ENCODE measurements around the gene LITAF. TPM values are rescaled to one million over a fixed set of nuclear protein-coding genes. Genes with fewer than 3 reads are reported as not detected.

LITAF gene
- total RNA-seq, 4 donors from 2014 or later, result 59.7 to 93.5 (median 64.8) TPM

DNA sequence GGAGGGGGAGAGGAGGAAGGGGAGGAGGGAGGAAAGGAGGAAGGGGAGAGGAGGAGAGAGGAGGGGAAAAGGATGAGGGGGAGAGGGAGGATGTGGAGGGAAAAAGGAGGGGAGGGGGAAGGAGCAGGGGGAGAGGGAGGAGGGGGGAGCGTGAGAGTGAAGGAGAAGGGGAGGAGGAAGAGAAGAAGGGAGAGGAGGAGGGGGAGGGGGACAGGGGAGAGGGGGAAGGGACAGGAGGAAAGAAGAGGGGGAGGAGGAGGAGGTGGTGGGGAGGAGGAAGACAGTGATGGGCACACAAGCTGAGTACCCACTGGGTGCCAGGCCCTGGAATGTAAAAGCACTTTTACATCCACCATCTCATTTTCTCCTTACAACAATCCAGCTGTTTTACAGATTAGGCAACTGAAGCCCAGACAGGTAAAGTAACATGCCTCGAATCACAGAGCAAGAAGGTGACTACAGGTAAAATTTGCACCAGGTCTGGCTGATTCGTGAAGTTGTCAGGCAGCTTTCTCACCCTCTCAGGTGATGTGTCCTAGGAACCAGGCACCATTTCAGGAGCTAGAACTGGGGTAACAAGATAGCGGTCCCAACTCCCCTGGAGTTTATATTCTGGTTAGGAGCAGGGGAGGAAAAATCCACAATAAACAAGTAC is 10.0 kb upstream of the LITAF start:
- TF ChIP-seq, protein P1, sequence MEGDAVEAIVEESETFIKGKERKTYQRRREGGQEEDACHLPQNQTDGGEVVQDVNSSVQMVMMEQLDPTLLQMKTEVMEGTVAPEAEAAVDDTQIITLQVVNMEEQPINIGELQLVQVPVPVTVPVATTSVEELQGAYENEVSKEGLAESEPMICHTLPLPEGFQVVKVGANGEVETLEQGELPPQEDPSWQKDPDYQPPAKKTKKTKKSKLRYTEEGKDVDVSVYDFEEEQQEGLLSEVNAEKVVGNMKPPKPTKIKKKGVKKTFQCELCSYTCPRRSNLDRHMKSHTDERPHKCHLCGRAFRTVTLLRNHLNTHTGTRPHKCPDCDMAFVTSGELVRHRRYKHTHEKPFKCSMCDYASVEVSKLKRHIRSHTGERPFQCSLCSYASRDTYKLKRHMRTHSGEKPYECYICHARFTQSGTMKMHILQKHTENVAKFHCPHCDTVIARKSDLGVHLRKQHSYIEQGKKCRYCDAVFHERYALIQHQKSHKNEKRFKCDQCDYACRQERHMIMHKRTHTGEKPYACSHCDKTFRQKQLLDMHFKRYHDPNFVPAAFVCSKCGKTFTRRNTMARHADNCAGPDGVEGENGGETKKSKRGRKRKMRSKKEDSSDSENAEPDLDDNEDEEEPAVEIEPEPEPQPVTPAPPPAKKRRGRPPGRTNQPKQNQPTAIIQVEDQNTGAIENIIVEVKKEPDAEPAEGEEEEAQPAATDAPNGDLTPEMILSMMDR (IDR thresholded peaks at IDR 0.05; ENCODE audit: low read depth), result no peak

DNA sequence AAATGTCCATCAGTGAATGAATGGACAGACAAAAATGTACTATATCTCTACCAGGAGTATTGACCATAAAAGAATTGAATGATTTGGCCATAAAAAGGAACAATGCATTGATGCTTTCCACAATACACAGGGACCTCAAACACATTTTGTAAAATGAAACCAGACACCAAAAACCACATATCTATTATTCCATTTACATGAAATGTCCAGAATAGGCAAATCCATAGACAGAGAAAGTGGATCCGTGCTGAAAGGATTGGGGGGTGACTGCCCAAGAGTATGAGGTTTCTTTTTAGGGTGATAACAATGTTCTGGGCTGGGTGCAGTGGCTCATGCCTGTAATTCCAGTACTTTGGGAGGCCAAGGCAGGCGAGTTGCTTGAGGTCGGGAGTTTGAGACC is 6.9 kb upstream of the LITAF start:
- TF ChIP-seq, protein P1 (IDR thresholded peaks at IDR 0.05; ENCODE audit: low read depth), result no peak

DNA sequence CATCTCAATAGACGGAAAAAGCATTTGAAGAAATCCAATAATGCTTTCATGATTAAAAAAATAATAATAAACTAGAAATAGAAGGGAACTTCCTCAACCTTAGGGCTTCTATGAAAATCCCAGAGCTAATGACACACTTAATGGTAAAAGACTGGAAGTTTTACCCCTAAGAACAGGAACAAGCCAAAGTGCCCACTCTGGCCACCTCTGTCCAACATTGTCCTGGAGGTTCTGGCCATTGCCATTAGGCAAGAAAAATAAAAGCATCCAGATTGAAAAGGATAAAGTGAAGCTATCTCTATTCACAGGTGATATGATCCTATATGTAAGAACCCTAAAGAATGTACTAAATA is 2.5 kb upstream of the LITAF start:
- TF ChIP-seq, protein P1 (IDR thresholded peaks at IDR 0.05; ENCODE audit: low read depth), result no peak

DNA sequence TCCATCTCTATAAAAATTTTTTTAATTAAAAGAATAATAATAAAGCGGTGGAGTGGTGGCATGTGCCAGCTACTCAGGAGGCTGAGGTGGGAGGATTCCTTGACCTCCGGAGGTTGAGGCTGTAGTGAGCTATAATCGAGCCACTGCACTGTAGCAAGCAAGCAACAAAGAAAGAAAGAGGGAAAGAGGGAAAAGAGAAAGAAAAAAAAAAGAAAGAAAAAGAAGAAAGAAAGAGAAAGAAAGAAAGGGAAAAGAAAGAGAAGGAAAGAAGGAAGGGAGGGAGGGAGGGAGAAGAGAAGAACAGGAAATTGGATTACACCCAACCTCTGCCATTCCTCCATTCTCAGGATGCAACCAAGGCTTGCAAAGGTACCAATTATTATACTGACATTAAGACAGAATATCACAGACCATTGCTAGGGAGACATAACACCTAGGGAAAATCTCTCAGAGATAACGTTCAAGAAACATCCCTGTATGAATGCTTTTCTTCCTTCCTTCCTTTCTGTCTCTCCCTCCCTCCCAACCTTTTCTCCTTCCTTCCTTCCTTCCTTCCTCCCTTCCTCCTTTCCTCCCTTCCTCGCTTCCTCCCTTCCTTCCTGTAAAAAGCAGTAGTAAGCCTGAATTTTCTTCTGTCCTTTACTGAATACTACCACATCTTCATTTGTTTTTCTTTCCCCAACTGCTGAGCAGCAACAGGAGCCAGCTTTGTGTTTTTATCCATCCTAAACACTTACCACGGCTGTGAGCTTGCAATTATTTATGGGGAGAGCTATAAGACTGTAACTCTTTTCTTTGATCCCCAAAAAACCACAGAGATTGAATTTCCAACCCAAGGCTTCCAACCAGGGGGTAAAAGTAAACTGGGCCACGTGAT is 1.8 kb upstream of the LITAF start:
- TF ChIP-seq, protein P1 (IDR thresholded peaks at IDR 0.05; ENCODE audit: low read depth), result no peak

DNA sequence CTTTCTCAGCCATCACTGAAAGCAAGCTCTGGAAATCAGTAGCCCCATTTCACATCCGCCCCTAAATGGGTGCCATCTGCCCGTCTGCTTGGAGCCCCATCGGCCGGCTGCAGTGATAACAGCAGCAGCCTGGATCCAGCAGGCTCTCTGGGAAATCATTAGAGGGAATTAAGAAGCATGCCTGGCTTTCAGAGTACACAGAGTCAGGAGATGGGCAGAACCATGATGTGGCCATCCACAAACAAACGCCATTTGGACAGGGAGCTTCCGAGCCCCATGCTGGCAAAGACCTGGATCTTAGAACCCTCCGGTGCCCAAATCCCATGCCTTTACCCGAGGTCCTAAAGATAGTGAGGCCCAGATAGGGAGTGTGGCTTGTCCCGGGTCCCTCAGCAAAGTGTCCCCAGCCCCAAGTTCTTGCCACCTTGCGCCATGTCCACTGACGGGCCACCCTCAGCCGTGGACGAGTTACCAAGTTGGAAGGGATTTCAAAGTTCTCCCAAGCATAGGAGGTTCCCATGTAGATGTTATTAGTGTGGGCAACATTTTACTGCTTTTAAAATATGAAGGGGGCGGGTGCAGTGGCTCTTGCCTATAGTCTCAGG is 1.0 kb upstream of the LITAF start:
- TF ChIP-seq, protein P1 (IDR thresholded peaks at IDR 0.05; ENCODE audit: low read depth), result no peak

DNA sequence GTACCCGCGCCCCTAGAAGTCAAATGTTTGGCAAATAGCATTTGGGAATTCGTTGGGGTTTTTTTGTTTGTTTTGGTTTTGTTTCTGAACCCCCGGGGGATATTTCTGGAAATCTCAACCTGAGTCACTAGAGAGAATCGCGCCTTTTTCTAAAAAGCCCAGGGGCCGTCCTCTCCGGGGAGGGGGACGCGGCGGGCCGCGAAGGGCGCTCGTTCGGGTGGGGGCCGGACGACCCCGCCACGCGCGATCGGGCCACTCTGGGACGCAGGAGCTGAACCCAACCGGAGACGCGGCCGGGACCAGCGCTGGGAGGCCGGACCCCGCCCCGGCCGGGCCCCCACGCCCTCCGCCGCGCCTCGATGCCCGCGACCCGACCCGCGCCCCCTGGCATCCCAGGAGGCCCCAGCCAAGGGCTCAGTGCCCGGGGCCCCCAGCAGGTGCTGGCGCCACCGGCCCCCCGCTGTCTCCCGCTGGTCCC is 302 bp downstream of the LITAF start:
- TF ChIP-seq, protein P1 (IDR thresholded peaks at IDR 0.05; ENCODE audit: low read depth), result no peak

Data from subcutaneous adipose tissue (tissue), 4 donors.